Activated CD4-positive, CD25-positive, alpha-beta regulatory T cell treated with anti-CD3 and anti-CD28 coated beads, Interleukin-2, amount 50 U/mL, for 24 hours (primary cell): ENCODE results near the gene KRTAP9-9.
A peak's percentile ranks its signal among the peaks of the same experiment; 100 is the strongest.
"Not testable (repeated sequence)": the region's sequence is repeated elsewhere in the genome, so short reads cannot be mapped to it uniquely, and the experiment has no call there.

Source experiments
- ATAC-seq, 2 donors: fragments of 150-1000 bp; cut with Tn5 transposase; one replicate each; pipeline ENCODE4 v1.10.0; 2021; ENCODE audit warnings: mild to moderate bottlenecking in 1 of 2, moderate library complexity in 1 of 2

KRTAP9-9 gene

GRCh38 chr17:41255381-41256290 lies at the start of gene KRTAP9-9:
Gene KRTAP9-9 (plus strand): TSS chr17:41255384.
- not testable (repeated sequence) for ATAC-seq

GRCh38 chr17:41211845-41212466 lies 43.2 kb upstream of the KRTAP9-9 start:
- peak in 1 of 2 donors; percentile 24 for ATAC-seq

- no peak for ATAC-seq
Measured at GRCh38 chr17:41212524-41213169, 42.5 kb upstream of the KRTAP9-9 start.

GRCh38 chr17:41215681-41216080 lies 39.5 kb upstream of the KRTAP9-9 start:
- ATAC-seq: no peak

GRCh38 chr17:41223821-41224220 lies 31.4 kb upstream of the KRTAP9-9 start:
- ATAC-seq: no peak

- ATAC-seq: no peak
Measured at GRCh38 chr17:41226051-41226450, 29.1 kb upstream of the KRTAP9-9 start.

- not testable (repeated sequence) for ATAC-seq
Measured at GRCh38 chr17:41226598-41227095, 28.5 kb upstream of the KRTAP9-9 start, which contains the start of gene KRTAP9-2. Gene KRTAP9-2 (plus strand): TSS chr17:41226648. CDS start chr17:41226655, 7 bp downstream.

- ATAC-seq: no peak
Measured at GRCh38 chr17:41230094-41230493, 25.1 kb upstream of the KRTAP9-9 start.

GRCh38 chr17:41231731-41232130 lies 23.5 kb upstream of the KRTAP9-9 start:
- ATAC-seq: no peak

- not testable (repeated sequence) for ATAC-seq
Measured at GRCh38 chr17:41232399-41233105, 22.6 kb upstream of the KRTAP9-9 start, which contains the start of gene KRTAP9-3. Gene KRTAP9-3 (plus strand): TSS chr17:41232449. CDS start chr17:41232502, 53 bp downstream.

- ATAC-seq: not testable (repeated sequence)
Measured at GRCh38 chr17:41237116-41237515, 18.1 kb upstream of the KRTAP9-9 start.

- not testable (repeated sequence) for ATAC-seq
Measured at GRCh38 chr17:41237949-41238437, 17.2 kb upstream of the KRTAP9-9 start, which contains the start of gene KRTAP9-8. Gene KRTAP9-8 (plus strand): TSS chr17:41237999. CDS start chr17:41238052, 53 bp downstream.

GRCh38 chr17:41246995-41247787 lies 8.0 kb upstream of the KRTAP9-9 start:
- ATAC-seq: not testable (repeated sequence)

- ATAC-seq: not testable (repeated sequence)
Measured at GRCh38 chr17:41249637-41250240, 5.4 kb upstream of the KRTAP9-9 start, which contains the start of gene KRTAP9-4. Gene KRTAP9-4 (plus strand): TSS chr17:41249687. CDS start chr17:41249721, 34 bp downstream.

- ATAC-seq: no peak
Measured at GRCh38 chr17:41251261-41251660, 3.9 kb upstream of the KRTAP9-9 start.

GRCh38 chr17:41254861-41255260 lies 323 bp upstream of the KRTAP9-9 start:
- no peak for ATAC-seq

- ATAC-seq: no peak
Measured at GRCh38 chr17:41256291-41256685, 1.1 kb downstream of the KRTAP9-9 start.

GRCh38 chr17:41258406-41258805 lies 3.2 kb downstream of the KRTAP9-9 start:
- ATAC-seq: no peak

- ATAC-seq: no peak
Measured at GRCh38 chr17:41263212-41263611, 8.0 kb downstream of the KRTAP9-9 start.

GRCh38 chr17:41264599-41264998 lies 9.4 kb downstream of the KRTAP9-9 start:
- no peak for ATAC-seq
